HEK293 (cell line): ENCODE measurements around the gene DDX41.

Experiments
- GLIS1 ChIP-seq: fragments of 450-650 bp; formaldehyde crosslinking; IDR thresholded peaks from 2 replicates; pipeline ENCODE4 v1.5.1; 2016; ENCODE audit warnings: missing biosample characterization, missing genetic modification characterization
- HOXC10 ChIP-seq: sonication (generic); formaldehyde crosslinking; IDR thresholded peaks from 2 replicates; pipeline ENCODE4 v1.8.1; 2023; ENCODE audit warnings: mild to moderate bottlenecking, missing genetic modification reagents
- IKZF3 ChIP-seq: fragments of 450-650 bp; IDR thresholded peaks from 2 replicates; pipeline ENCODE4 v1.5.0; 2018; ENCODE audit warnings: missing biosample characterization, mild to moderate bottlenecking, missing genetic modification characterization, moderate library complexity
- WT1 ChIP-seq: fragments of 450-650 bp; formaldehyde crosslinking; IDR thresholded peaks from 2 replicates; pipeline ENCODE4 v1.5.1; 2016; ENCODE audit warnings: missing biosample characterization, missing genetic modification characterization
- ZBTB7A ChIP-seq: fragments of 450-650 bp; formaldehyde crosslinking; IDR thresholded peaks from 2 replicates; pipeline ENCODE4 v1.5.1; 2016; ENCODE audit warnings: low read depth, missing biosample characterization, missing genetic modification characterization
- ZNF114 ChIP-seq: fragments of 450-650 bp; formaldehyde crosslinking; IDR thresholded peaks from 2 replicates; pipeline ENCODE4 v1.5.0; 2017; ENCODE audit warnings: missing biosample characterization, missing genetic modification characterization
- ZNF138 ChIP-seq: fragments of 450-650 bp; formaldehyde crosslinking; IDR thresholded peaks from 2 replicates; pipeline ENCODE4 v1.5.1; 2016; ENCODE audit warnings: missing biosample characterization, missing genetic modification characterization, borderline replicate concordance
- ZNF157 ChIP-seq: fragments of 450-650 bp; formaldehyde crosslinking; IDR thresholded peaks from 2 replicates; pipeline ENCODE4 v1.5.1; 2016; ENCODE audit warnings: missing biosample characterization, missing genetic modification characterization
- ZNF169 ChIP-seq: fragments of 450-650 bp; formaldehyde crosslinking; IDR thresholded peaks from 2 replicates; pipeline ENCODE4 v1.5.1; 2016; ENCODE audit warnings: missing biosample characterization, missing genetic modification characterization
- ZNF175 ChIP-seq: fragments of 450-650 bp; formaldehyde crosslinking; IDR thresholded peaks from 2 replicates; pipeline ENCODE4 v1.5.1; 2016; ENCODE audit warnings: missing biosample characterization, missing genetic modification characterization
- ZNF19 ChIP-seq: fragments of 450-650 bp; formaldehyde crosslinking; IDR thresholded peaks from 2 replicates; pipeline ENCODE4; 2016; ENCODE audit warnings: missing biosample characterization, missing genetic modification characterization, low read depth
- ZNF214 ChIP-seq: fragments of 450-650 bp; formaldehyde crosslinking; IDR thresholded peaks from 2 replicates; pipeline ENCODE4 v1.5.1; 2017; ENCODE audit warnings: missing biosample characterization, mild to moderate bottlenecking, missing genetic modification characterization, borderline replicate concordance
- ZNF423 ChIP-seq: fragments of 450-650 bp; formaldehyde crosslinking; IDR thresholded peaks from 2 replicates; pipeline ENCODE4 v1.5.1; 2016; ENCODE audit warnings: missing biosample characterization, missing genetic modification characterization
- ZNF426 ChIP-seq: fragments of 450-650 bp; formaldehyde crosslinking; IDR thresholded peaks from 2 replicates; pipeline ENCODE4 v1.5.1; 2017; ENCODE audit warnings: missing biosample characterization, missing genetic modification characterization, mild to moderate bottlenecking, inconsistent platforms, moderate library complexity
- ZNF473 ChIP-seq: fragments of 450-650 bp; formaldehyde crosslinking; IDR thresholded peaks from 2 replicates; pipeline ENCODE4 v1.5.1; 2017; ENCODE audit warnings: missing biosample characterization, missing genetic modification characterization
- ZNF48 ChIP-seq: fragments of 450-650 bp; formaldehyde crosslinking; IDR thresholded peaks from 2 replicates; pipeline ENCODE4 v1.5.1; 2016; ENCODE audit warnings: missing biosample characterization, missing genetic modification characterization
- ZNF544 ChIP-seq: fragments of 450-650 bp; formaldehyde crosslinking; IDR thresholded peaks from 2 replicates; pipeline ENCODE4 v1.5.0; 2017; ENCODE audit warnings: missing biosample characterization, missing genetic modification characterization
- ZNF596 ChIP-seq: fragments of 450-650 bp; IDR thresholded peaks from 2 replicates; pipeline ENCODE4 v1.5.0; 2018; ENCODE audit warnings: missing biosample characterization, mild to moderate bottlenecking, missing genetic modification characterization, moderate library complexity
- ZNF658 ChIP-seq: fragments of 450-650 bp; formaldehyde crosslinking; IDR thresholded peaks from 2 replicates; pipeline ENCODE4; 2016; ENCODE audit warnings: missing biosample characterization, missing genetic modification characterization
- ZNF768 ChIP-seq: fragments of 450-650 bp; formaldehyde crosslinking; IDR thresholded peaks from 2 replicates; pipeline ENCODE4 v1.5.1; 2018; ENCODE audit warnings: missing biosample characterization, mild to moderate bottlenecking, missing genetic modification characterization
- ZNF777 ChIP-seq: fragments of 450-650 bp; formaldehyde crosslinking; IDR thresholded peaks from 2 replicates; pipeline ENCODE4 v1.5.1; 2017; ENCODE audit warnings: missing biosample characterization, missing genetic modification characterization, borderline replicate concordance
- ZSCAN23 ChIP-seq: fragments of 450-650 bp; formaldehyde crosslinking; IDR thresholded peaks from 2 replicates; pipeline ENCODE4 v1.5.1; 2016; ENCODE audit warnings: missing biosample characterization, missing genetic modification characterization
- TF ChIP-seq, protein P1 (sequence below): fragments of 450-650 bp; formaldehyde crosslinking; IDR thresholded peaks from 2 replicates; pipeline ENCODE4 v1.5.1; 2016; ENCODE audit warnings: missing biosample characterization, missing genetic modification characterization
- TF ChIP-seq, protein P2 (sequence below): fragments of 450-650 bp; formaldehyde crosslinking; conservative IDR thresholded peaks from 2 replicates; pipeline ENCODE4 v1.5.1; 2016; ENCODE audit warnings: low read depth, missing biosample characterization, missing genetic modification characterization
- TF ChIP-seq, protein P3 (sequence below): fragments of 450-650 bp; formaldehyde crosslinking; IDR thresholded peaks from 2 replicates; pipeline ENCODE4 v1.5.1; 2016; ENCODE audit warnings: missing biosample characterization, missing genetic modification characterization
- TF ChIP-seq, protein P4 (sequence below): fragments of 450-650 bp; formaldehyde crosslinking; IDR thresholded peaks from 2 replicates; pipeline ENCODE4 v1.5.1; 2016; ENCODE audit warnings: missing biosample characterization, missing genetic modification characterization
- TF ChIP-seq, protein P5 (sequence below): fragments of 450-650 bp; formaldehyde crosslinking; IDR thresholded peaks from 2 replicates; pipeline ENCODE4 v1.5.1; 2017; ENCODE audit warnings: missing biosample characterization, missing genetic modification characterization

The DDX41 gene

DNA sequence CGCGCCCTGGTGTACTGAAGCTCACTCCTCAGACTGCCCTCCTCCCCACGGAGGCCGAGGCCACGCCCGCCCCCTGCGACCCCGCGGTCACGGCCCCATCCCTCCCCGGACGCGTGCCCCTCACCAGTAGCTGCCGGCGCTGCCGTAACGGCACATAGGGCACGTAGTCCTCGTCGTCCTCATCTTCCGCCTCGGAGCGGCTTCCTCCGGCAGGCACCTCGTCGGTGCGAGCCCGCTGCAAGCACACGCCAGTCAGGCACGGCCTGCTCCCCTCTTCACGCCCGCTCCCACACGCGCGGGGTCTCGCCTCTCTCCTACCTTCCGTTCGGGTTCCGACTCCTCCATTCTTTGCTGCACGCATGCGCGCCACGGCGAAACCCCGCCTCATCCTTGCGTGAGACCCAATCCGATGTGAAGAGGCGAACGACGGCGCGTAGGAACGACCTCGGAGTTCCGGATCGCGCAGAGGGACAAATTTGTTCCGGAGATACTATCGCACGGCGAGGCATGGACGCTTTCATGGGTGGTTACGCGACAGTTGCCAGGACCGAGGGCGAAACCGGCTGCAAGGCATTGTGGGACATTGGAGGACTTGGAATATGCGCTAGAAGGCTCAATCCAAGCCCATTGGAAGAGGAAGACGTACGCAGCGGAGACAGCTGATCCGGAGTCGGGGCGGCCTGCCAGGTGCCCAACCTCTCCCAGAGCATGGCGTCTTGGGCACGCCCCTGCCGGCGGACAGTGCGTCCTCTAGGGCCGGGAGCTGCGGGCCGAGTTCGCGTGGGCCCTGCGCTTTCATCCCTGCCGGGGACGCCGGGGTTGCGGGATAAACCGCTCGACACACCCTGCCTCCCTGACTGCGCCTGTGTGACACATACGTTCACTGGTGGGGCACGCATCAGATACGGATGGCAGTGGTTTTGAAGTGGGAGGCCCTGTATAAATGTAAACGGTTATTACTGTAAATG is at the start of gene DDX41 (continued):
- TF ChIP-seq WT1 (peak; percentile 52), ZNF768 (tag by site-specific recombination) (no peak), ZNF423 (tag by site-specific recombination) (no peak), ZNF175 (tag by site-specific recombination) (no peak), ZNF473 (tag by site-specific recombination) (no peak), ZNF19 (tag by site-specific recombination) (no peak), ZNF114 (no peak), ZNF658 (no peak), ZBTB7A (0 out of 2 replicates have a peak, but pooled peaks have one; percentile 38), HOXC10 (CRISPR knock-in tag) (no peak), ZNF214 (tag by site-specific recombination) (no peak), IKZF3 (peak; percentile 97), ZNF138 (tag by site-specific recombination) (no peak), ZNF157 (tag by site-specific recombination) (no peak), ZNF426 (tag by site-specific recombination) (no peak), ZNF48 (no peak), ZNF596 (no peak), ZNF544 (no peak), ZNF777 (tag by site-specific recombination) (peak; percentile 84; the same call in 1 of the 2 replicates), ZNF169 (tag by site-specific recombination) (no peak), ZSCAN23 (tag by site-specific recombination) (no peak), GLIS1 (tag by site-specific recombination) (peak; percentile 95)
- TF ChIP-seq, protein P1, sequence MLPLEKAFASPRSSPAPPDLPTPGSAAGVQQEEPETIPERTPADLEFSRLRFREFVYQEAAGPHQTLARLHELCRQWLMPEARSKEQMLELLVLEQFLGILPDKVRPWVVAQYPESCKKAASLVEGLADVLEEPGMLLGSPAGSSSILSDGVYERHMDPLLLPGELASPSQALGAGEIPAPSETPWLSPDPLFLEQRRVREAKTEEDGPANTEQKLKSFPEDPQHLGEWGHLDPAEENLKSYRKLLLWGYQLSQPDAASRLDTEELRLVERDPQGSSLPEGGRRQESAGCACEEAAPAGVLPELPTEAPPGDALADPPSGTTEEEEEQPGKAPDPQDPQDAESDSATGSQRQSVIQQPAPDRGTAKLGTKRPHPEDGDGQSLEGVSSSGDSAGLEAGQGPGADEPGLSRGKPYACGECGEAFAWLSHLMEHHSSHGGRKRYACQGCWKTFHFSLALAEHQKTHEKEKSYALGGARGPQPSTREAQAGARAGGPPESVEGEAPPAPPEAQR (tag by site-specific recombination), result no peak
- TF ChIP-seq, protein P2, sequence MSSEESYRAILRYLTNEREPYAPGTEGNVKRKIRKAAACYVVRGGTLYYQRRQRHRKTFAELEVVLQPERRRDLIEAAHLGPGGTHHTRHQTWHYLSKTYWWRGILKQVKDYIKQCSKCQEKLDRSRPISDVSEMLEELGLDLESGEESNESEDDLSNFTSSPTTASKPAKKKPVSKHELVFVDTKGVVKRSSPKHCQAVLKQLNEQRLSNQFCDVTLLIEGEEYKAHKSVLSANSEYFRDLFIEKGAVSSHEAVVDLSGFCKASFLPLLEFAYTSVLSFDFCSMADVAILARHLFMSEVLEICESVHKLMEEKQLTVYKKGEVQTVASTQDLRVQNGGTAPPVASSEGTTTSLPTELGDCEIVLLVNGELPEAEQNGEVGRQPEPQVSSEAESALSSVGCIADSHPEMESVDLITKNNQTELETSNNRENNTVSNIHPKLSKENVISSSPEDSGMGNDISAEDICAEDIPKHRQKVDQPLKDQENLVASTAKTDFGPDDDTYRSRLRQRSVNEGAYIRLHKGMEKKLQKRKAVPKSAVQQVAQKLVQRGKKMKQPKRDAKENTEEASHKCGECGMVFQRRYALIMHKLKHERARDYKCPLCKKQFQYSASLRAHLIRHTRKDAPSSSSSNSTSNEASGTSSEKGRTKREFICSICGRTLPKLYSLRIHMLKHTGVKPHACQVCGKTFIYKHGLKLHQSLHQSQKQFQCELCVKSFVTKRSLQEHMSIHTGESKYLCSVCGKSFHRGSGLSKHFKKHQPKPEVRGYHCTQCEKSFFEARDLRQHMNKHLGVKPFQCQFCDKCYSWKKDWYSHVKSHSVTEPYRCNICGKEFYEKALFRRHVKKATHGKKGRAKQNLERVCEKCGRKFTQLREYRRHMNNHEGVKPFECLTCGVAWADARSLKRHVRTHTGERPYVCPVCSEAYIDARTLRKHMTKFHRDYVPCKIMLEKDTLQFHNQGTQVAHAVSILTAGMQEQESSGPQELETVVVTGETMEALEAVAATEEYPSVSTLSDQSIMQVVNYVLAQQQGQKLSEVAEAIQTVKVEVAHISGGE, result peak; percentile 82
- TF ChIP-seq, protein P3, sequence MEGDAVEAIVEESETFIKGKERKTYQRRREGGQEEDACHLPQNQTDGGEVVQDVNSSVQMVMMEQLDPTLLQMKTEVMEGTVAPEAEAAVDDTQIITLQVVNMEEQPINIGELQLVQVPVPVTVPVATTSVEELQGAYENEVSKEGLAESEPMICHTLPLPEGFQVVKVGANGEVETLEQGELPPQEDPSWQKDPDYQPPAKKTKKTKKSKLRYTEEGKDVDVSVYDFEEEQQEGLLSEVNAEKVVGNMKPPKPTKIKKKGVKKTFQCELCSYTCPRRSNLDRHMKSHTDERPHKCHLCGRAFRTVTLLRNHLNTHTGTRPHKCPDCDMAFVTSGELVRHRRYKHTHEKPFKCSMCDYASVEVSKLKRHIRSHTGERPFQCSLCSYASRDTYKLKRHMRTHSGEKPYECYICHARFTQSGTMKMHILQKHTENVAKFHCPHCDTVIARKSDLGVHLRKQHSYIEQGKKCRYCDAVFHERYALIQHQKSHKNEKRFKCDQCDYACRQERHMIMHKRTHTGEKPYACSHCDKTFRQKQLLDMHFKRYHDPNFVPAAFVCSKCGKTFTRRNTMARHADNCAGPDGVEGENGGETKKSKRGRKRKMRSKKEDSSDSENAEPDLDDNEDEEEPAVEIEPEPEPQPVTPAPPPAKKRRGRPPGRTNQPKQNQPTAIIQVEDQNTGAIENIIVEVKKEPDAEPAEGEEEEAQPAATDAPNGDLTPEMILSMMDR (tag by site-specific recombination), result peak; percentile 81
- TF ChIP-seq, protein P4, sequence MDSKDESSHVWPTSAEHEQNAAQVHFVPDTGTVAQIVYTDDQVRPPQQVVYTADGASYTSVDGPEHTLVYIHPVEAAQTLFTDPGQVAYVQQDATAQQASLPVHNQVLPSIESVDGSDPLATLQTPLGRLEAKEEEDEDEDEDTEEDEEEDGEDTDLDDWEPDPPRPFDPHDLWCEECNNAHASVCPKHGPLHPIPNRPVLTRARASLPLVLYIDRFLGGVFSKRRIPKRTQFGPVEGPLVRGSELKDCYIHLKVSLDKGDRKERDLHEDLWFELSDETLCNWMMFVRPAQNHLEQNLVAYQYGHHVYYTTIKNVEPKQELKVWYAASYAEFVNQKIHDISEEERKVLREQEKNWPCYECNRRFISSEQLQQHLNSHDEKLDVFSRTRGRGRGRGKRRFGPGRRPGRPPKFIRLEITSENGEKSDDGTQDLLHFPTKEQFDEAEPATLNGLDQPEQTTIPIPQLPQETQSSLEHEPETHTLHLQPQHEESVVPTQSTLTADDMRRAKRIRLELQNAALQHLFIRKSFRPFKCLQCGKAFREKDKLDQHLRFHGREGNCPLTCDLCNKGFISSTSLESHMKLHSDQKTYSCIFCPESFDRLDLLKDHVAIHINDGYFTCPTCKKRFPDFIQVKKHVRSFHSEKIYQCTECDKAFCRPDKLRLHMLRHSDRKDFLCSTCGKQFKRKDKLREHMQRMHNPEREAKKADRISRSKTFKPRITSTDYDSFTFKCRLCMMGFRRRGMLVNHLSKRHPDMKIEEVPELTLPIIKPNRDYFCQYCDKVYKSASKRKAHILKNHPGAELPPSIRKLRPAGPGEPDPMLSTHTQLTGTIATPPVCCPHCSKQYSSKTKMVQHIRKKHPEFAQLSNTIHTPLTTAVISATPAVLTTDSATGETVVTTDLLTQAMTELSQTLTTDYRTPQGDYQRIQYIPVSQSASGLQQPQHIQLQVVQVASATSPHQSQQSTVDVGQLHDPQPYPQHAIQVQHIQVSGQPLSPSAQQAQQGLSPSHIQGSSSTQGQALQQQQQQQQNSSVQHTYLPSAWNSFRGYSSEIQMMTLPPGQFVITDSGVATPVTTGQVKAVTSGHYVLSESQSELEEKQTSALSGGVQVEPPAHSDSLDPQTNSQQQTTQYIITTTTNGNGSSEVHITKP (tag by site-specific recombination), result peak; percentile 94
- TF ChIP-seq, protein P5, sequence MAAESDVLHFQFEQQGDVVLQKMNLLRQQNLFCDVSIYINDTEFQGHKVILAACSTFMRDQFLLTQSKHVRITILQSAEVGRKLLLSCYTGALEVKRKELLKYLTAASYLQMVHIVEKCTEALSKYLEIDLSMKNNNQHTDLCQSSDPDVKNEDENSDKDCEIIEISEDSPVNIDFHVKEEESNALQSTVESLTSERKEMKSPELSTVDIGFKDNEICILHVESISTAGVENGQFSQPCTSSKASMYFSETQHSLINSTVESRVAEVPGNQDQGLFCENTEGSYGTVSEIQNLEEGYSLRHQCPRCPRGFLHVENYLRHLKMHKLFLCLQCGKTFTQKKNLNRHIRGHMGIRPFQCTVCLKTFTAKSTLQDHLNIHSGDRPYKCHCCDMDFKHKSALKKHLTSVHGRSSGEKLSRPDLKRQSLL (tag by site-specific recombination), result no peak
